T-helper 1 cell treated with Interleukin-12 subunit alpha and Interleukin-12 subunit beta and Interleukin-4 antibody, amounts not matched to agents 30 ng/mL and 1 ng/mL, for 36 hours (primary cell): ENCODE data around the gene MORN1. TPM values are rescaled to one million over a fixed set of nuclear protein-coding genes. Genes with fewer than 3 reads are reported as not detected.

Source experiments
- total RNA-seq: library from RNA; stranded (reverse); gene quantifications from 2 replicates; pipeline ENCODE4 v1.2.3, GENCODE V29; 2022

The MORN1 gene
- total RNA-seq, 1 donor from 2014 or later: 7.8 TPM

Other genes with a start within 250 kb of the MORN1 start
- 42.6 and 43.9 TPM in 2 replicates for gene FAAP20, start 196.8 kb downstream of the MORN1 start, total RNA-seq
- 63.1 and 67.5 TPM in 2 replicates for gene SKI, start 163.2 kb downstream of the MORN1 start, total RNA-seq
- 144 and 162 TPM in 2 replicates for gene RER1, start 287 bp upstream of the MORN1 start, total RNA-seq
- gene PEX10, start 21.0 kb upstream of the MORN1 start, total RNA-seq: 11.4 and 14.4 TPM in 2 replicates
- gene PLCH2, start 84.7 kb upstream of the MORN1 start, total RNA-seq: 13.5 and 14.0 TPM in 2 replicates
- 76.6 and 80.1 TPM in 2 replicates for gene PANK4, start 135.0 kb upstream of the MORN1 start, total RNA-seq
- not detected in 2 replicates for gene HES5, start 138.7 kb upstream of the MORN1 start, total RNA-seq
- 263 and 264 TPM in 2 replicates for gene TNFRSF14, start 164.8 kb upstream of the MORN1 start, total RNA-seq
- 35.2 and 37.4 TPM in 2 replicates for gene PRXL2B, start 195.2 kb upstream of the MORN1 start, total RNA-seq
- 2.0 and 2.5 TPM in 2 replicates for gene MMEL1, start 241.5 kb upstream of the MORN1 start, total RNA-seq